Renal cortical epithelial cell (primary cell): ENCODE results near the gene CA7. TPM values are rescaled to one million over a fixed set of nuclear protein-coding genes. Genes with fewer than 3 reads are reported as not detected.
A peak's percentile ranks its signal among the peaks of the same experiment; 100 is the strongest.

Experiments used
- DNase-seq: peaks from one replicate; pipeline ENCODE4 v3.0.0-alpha.2; 2011; ENCODE audit warnings: low read depth
- total RNA-seq: library from RNA; depleted of rRNA; stranded (reverse); fragments of >200 nt; gene quantifications from 2 replicates; pipeline ENCODE4 v1.2.3, GENCODE V29; 2014

CA7 gene
- total RNA-seq, 1 donor from 2014 or later: not detected

- DNase-seq: no peak
Measured at GRCh38 chr16:66898933-66899309, 54.7 kb downstream of the CA7 start.

DNA sequence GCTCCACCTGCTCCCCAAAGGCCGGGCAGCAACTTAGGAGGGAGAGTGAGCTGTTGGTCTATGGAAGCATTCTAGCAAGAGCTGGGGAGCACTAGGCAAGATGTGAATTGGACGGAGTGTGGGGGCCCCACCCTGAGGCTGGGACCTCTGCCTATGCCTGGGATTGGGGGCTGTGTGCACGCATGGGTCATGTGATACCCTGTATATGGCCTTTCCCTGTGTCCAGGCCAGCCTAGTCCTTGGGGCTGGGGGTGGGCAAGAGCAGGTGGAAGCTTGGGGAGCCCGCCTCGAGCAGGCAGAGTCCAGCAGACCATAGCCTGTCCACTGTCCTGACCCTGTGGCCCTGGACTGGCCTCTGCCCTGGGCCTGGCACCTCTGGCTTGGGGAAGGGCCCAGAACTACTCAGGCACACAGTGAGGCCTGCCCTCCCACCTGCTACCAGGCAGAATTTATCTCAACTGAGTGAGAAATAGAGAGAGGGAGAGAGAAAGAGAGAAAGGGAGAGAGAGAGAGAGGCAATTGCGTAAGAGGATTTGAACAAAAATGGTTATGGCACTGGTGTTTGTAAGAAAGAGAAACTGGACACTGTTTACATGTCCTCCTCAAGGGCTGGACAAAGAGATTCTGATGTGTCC lies 55.2 kb downstream of the CA7 start:
- peak; percentile 77 for DNase-seq

- DNase-seq: peak; percentile 77
Measured at GRCh38 chr16:66899945-66900710, 55.9 kb downstream of the CA7 start.

GRCh38 chr16:66900721-66901441 lies 56.7 kb downstream of the CA7 start:
- peak; percentile 71 for DNase-seq

- DNase-seq: no peak
Measured at GRCh38 chr16:66901626-66902025, 57.4 kb downstream of the CA7 start.

- DNase-seq: no peak
Measured at GRCh38 chr16:66902648-66903543, 58.7 kb downstream of the CA7 start.

Other genes with a start within 250 kb of the CA7 start
- 11.6 and 22.2 TPM in 2 replicates for gene CMTM3, start 239.7 kb upstream of the CA7 start, total RNA-seq
- 83.9 and 112 TPM in 2 replicates for gene CMTM4, start 147.7 kb upstream of the CA7 start, total RNA-seq
- gene DYNC1LI2, start 92.8 kb upstream of the CA7 start, total RNA-seq: 157 and 172 TPM in 2 replicates
- gene TERB1, start 42.8 kb upstream of the CA7 start, total RNA-seq: 0.15 and 0.35 TPM in 2 replicates
- 81.0 and 110 TPM in 2 replicates for gene NAE1, start 13.4 kb upstream of the CA7 start, total RNA-seq
- gene PDP2, start 36.1 kb downstream of the CA7 start, total RNA-seq: 8.3 and 11.5 TPM in 2 replicates
- 7.8 and 414 TPM in 2 replicates for gene CDH16, start 74.5 kb downstream of the CA7 start, total RNA-seq
- 177 and 379 TPM in 2 replicates for gene RRAD, start 81.1 kb downstream of the CA7 start, total RNA-seq
- 129 and 264 TPM in 2 replicates for gene CIAO2B, start 90.0 kb downstream of the CA7 start, total RNA-seq
- gene CES2, start 91.1 kb downstream of the CA7 start, total RNA-seq: 34.7 and 53.9 TPM in 2 replicates
- gene CES3, start 116.9 kb downstream of the CA7 start, total RNA-seq: 0.69 and 1.3 TPM in 2 replicates
- gene CES4A, start 144.2 kb downstream of the CA7 start, total RNA-seq: 2.1 and 13.6 TPM in 2 replicates
- gene CBFB, start 184.7 kb downstream of the CA7 start, total RNA-seq: 113 and 132 TPM in 2 replicates